A549 (cell line): ENCODE results near the gene DDIT4. TPM values are rescaled to one million over a fixed set of nuclear protein-coding genes. Genes with fewer than 3 reads are reported as not detected.

Source experiments
- ATAC-seq, 2 experiments: fragments of 200-7000 bp in 1 of 2; fragments of >200 bp in 1 of 2; cut with Nextera tagmentation in 1 of 2; cut with Tn5 transposase in 1 of 2; 3 replicates each; pipeline versions ENCODE4 v1.8.0 to v1.9.1; 2018 to 2020; ENCODE audit warnings: mild to moderate bottlenecking in 1 of 2, moderate library complexity in 1 of 2
- CTCF ChIA-PET: fragments of 300-600 bp; sonication (Branson Sonifier 250); formaldehyde crosslinking; extraction: SDS; loops from one replicate; lab custom pipeline; 2021; ENCODE audit warnings: antibody characterized with exemption, inconsistent platforms; lab: Yijun Ruan, JAX
- POLR2A ChIA-PET: fragments of 350-600 bp; formaldehyde crosslinking; extraction: SDS; loops from one replicate; lab custom pipeline; 2021; ENCODE audit warnings: antibody characterized with exemption, inconsistent platforms; lab: Yijun Ruan, JAX
- DNase-seq, 2 experiments: peaks; one replicate each; pipeline versions ENCODE4 v3.0.0 to v3.0.0-alpha.2; 2011 to 2016; ENCODE audit warnings: low read depth in 1 of 2, low spot score in 1 of 2
- FAIRE-seq: peaks from 2 replicates; lab custom pipeline; 2011; peaks lifted over from hg19 to GRCh38; lab: Jason Lieb, UNC
- H3K27ac ChIP-seq, 2 experiments: fragments of >200 bp; sonication (Bioruptor Twin); formaldehyde crosslinking; 3 replicates each; pipeline ENCODE4 v1.5.1; 2016 to 2017
- H3K4me1 ChIP-seq: fragments of >200 bp; sonication (Bioruptor Twin); formaldehyde crosslinking; 3 replicates; pipeline ENCODE4 v1.6.1; 2016
- H3K4me2 ChIP-seq: fragments of >200 bp; sonication (Bioruptor Twin); formaldehyde crosslinking; 3 replicates; pipeline ENCODE4 v1.6.1; 2016
- H3K4me3 ChIP-seq: fragments of >200 bp; sonication (Bioruptor Twin); formaldehyde crosslinking; 3 replicates; pipeline ENCODE4 v1.5.1; 2016
- H3K9me3 ChIP-seq: fragments of >200 bp; sonication (Bioruptor Twin); formaldehyde crosslinking; 3 replicates; pipeline ENCODE4 v1.6.1; 2016
- BHLHE40 ChIP-seq: IDR thresholded peaks from 2 replicates; pipeline ENCODE4 v1.6.1; 2012; ENCODE audit warnings: low read depth, low read length, inconsistent platforms
- CBX2 ChIP-seq: fragments of 200-600 bp; sonication (generic); IDR thresholded peaks from 2 replicates; pipeline ENCODE4 v1.6.1; 2016; ENCODE audit warnings: low read depth, mild to moderate bottlenecking, borderline replicate concordance
- CHD4 ChIP-seq: fragments of 200-600 bp; sonication (generic); IDR thresholded peaks from 2 replicates; pipeline ENCODE4 v1.6.1; 2016; ENCODE audit warnings: antibody characterized with exemption, mild to moderate bottlenecking, borderline replicate concordance
- EHF ChIP-seq: fragments of 250-450 bp; sonication (Bioruptor Pico); IDR thresholded peaks from 2 replicates; pipeline ENCODE4 v1.5.0; 2020; ENCODE audit warnings: mild to moderate bottlenecking
- EHMT2 ChIP-seq: fragments of 200-600 bp; sonication (generic); IDR thresholded peaks from 2 replicates; pipeline ENCODE4 v1.6.1; 2016; ENCODE audit warnings: antibody characterized with exemption, low read depth, mild to moderate bottlenecking, moderate library complexity
- ELK1 ChIP-seq: fragments of 150-350 bp; IDR thresholded peaks from 2 replicates; pipeline ENCODE4 v1.6.1; 2014; ENCODE audit warnings: low read depth, mild to moderate bottlenecking, low read length
- ESRRA ChIP-seq: fragments of 150-350 bp; IDR thresholded peaks from 2 replicates; pipeline ENCODE4 v1.6.1; 2014; ENCODE audit warnings: mild to moderate bottlenecking, low read length, borderline replicate concordance
- FOSB ChIP-seq: fragments of 250-450 bp; sonication (Bioruptor Pico); IDR thresholded peaks from 2 replicates; pipeline ENCODE4 v1.5.0; 2020; ENCODE audit warnings: mild to moderate bottlenecking, moderate library complexity
- GATA3 ChIP-seq: IDR thresholded peaks from 2 replicates; pipeline ENCODE4 v1.6.1; 2012; ENCODE audit warnings: borderline replicate concordance
- HOXA7 ChIP-seq: fragments of 250-450 bp; sonication (Bioruptor Pico); IDR thresholded peaks from 2 replicates; pipeline ENCODE4 v1.5.0; 2020; ENCODE audit warnings: mild to moderate bottlenecking, moderate library complexity
- HOXB13 ChIP-seq: fragments of 250-450 bp; sonication (Bioruptor Pico); IDR thresholded peaks from 2 replicates; pipeline ENCODE4 v1.5.0; 2020; ENCODE audit warnings: low read depth, mild to moderate bottlenecking, moderate library complexity
- HOXB5 ChIP-seq: fragments of 250-450 bp; sonication (Bioruptor Pico); IDR thresholded peaks from 2 replicates; pipeline ENCODE4 v1.5.0; 2020; ENCODE audit warnings: mild to moderate bottlenecking, moderate library complexity
- JUN ChIP-seq, 2 experiments: fragments of >200 bp; sonication (Bioruptor Twin); formaldehyde crosslinking; IDR thresholded peaks; 2 replicates in 1 of 2; 3 replicates in 1 of 2; pipeline ENCODE4 v1.6.1; 2016 to 2017
- KDM5A ChIP-seq: fragments of 200-600 bp; sonication (generic); IDR thresholded peaks from 2 replicates; pipeline ENCODE4 v1.6.1; 2016; ENCODE audit warnings: antibody characterized with exemption, mild to moderate bottlenecking
- MAFK ChIP-seq: fragments of 450-650 bp; IDR thresholded peaks from 2 replicates; pipeline ENCODE4 v1.6.1; 2014; ENCODE audit not compliant: partially characterized antibody
- MYC ChIP-seq: IDR thresholded peaks from 2 replicates; pipeline ENCODE4 v1.6.1; 2012; ENCODE audit warnings: mild to moderate bottlenecking, inconsistent platforms, low read length, improper control_type of control experiment, borderline replicate concordance
- NR3C1 ChIP-seq: fragments of >200 bp; sonication (Bioruptor Twin); formaldehyde crosslinking; IDR thresholded peaks from 3 replicates; pipeline ENCODE4 v1.6.1; 2017
- POLR2A ChIP-seq: IDR thresholded peaks from 2 replicates; pipeline ENCODE4 v1.6.1; 2012; ENCODE audit warnings: mild to moderate bottlenecking, low read length
- POLR2AphosphoS2 ChIP-seq: conservative IDR thresholded peaks from 2 replicates; pipeline ENCODE4 v1.6.1; 2012; ENCODE audit warnings: low read length, improper control_type of control experiment, inconsistent platforms
- RAD21 ChIP-seq, 2 experiments: fragments of >200 bp in 1 of 2; sonication (Bioruptor Twin) in 1 of 2; formaldehyde crosslinking in 1 of 2; IDR thresholded peaks in 1 of 2; conservative IDR thresholded peaks in 1 of 2; 2 replicates in 1 of 2; 3 replicates in 1 of 2; pipeline ENCODE4 v1.6.1; 2012 to 2018; ENCODE audit warnings: inconsistent platforms in 1 of 2
- RARB ChIP-seq: fragments of 250-450 bp; sonication (Bioruptor Pico); IDR thresholded peaks from 2 replicates; pipeline ENCODE4 v1.8.0; 2021; ENCODE audit warnings: mild to moderate bottlenecking, moderate library complexity
- RCOR1 ChIP-seq: fragments of 150-350 bp; IDR thresholded peaks from 2 replicates; pipeline ENCODE4 v1.6.1; 2014; ENCODE audit warnings: antibody characterized with exemption, low read length, low read depth
- RFX5 ChIP-seq: fragments of 450-650 bp; IDR thresholded peaks from 2 replicates; pipeline ENCODE4 v1.7.1; 2014; ENCODE audit warnings: antibody characterized with exemption, mild to moderate bottlenecking, moderate library complexity
- SMC3 ChIP-seq: fragments of >200 bp; sonication (Bioruptor Twin); formaldehyde crosslinking; IDR thresholded peaks from 3 replicates; pipeline ENCODE4 v1.6.1; 2018; ENCODE audit warnings: inconsistent platforms
- SREBF2 ChIP-seq: fragments of 450-650 bp; IDR thresholded peaks from 2 replicates; pipeline ENCODE4 v1.6.1; 2014; ENCODE audit warnings: mild to moderate bottlenecking, moderate library complexity
- TP53 ChIP-seq: fragments of 250-450 bp; sonication (Bioruptor Pico); IDR thresholded peaks from 2 replicates; pipeline ENCODE4 v1.5.0; 2021; ENCODE audit warnings: mild to moderate bottlenecking, moderate library complexity
- ZFP36 ChIP-seq: fragments of 450-650 bp; IDR thresholded peaks from 2 replicates; pipeline ENCODE4 v1.6.1; 2014; ENCODE audit warnings: borderline replicate concordance; ENCODE audit not compliant: partially characterized antibody
- ZSCAN20 ChIP-seq: fragments of 250-450 bp; sonication (Bioruptor Pico); IDR thresholded peaks from 2 replicates; pipeline ENCODE4 v1.8.0; 2022; ENCODE audit warnings: mild to moderate bottlenecking, moderate library complexity
- WGBS: methylation state at CpG from one replicate; pipeline ENCODE4 v1.1.6; 2017; ENCODE audit errors: missing lambda C conversion rate; 5-methylcytosine and 5-hydroxymethylcytosine counted together
- polyA plus RNA-seq, 4 experiments: library from polyadenylated mRNA; depleted of rRNA in 3 of 4; stranded (reverse); fragments of >200 nt; fragmentation: RNase III in 1 of 4; extraction: RNeasy Plus Mini Kit Qiagen cat#74134 plus additional on column Dnase treatment in 1 of 4; gene quantifications; 2 replicates in 3 of 4; 3 replicates in 1 of 4; pipeline ENCODE4 v1.2.3, GENCODE V29; 2011 to 2017
- TF ChIP-seq, protein P1 (sequence below): fragments of >200 bp; sonication (Bioruptor Twin); formaldehyde crosslinking; IDR thresholded peaks from 3 replicates; pipeline ENCODE4 v1.6.1; 2016
- TF ChIP-seq, protein P2 (sequence below): fragments of >200 bp; sonication (Bioruptor Twin); formaldehyde crosslinking; IDR thresholded peaks from 2 replicates; pipeline ENCODE4 v1.6.1; 2016
- TF ChIP-seq, protein P3 (sequence below): fragments of >200 bp; sonication (Bioruptor Twin); formaldehyde crosslinking; IDR thresholded peaks from 3 replicates; pipeline ENCODE4 v1.5.1; 2016
- TF ChIP-seq, protein P4 (sequence below): IDR thresholded peaks from 2 replicates; pipeline ENCODE4 v1.6.1; 2012; ENCODE audit warnings: low read depth, borderline replicate concordance
- TF ChIP-seq, protein P5 (sequence below): IDR thresholded peaks from 2 replicates; pipeline ENCODE4 v1.6.1; 2012

DDIT4 gene
- polyA plus RNA-seq, 2 of the 4 experiments (the other 2 are of a cell fraction) = 239 to 392 TPM

DNA sequence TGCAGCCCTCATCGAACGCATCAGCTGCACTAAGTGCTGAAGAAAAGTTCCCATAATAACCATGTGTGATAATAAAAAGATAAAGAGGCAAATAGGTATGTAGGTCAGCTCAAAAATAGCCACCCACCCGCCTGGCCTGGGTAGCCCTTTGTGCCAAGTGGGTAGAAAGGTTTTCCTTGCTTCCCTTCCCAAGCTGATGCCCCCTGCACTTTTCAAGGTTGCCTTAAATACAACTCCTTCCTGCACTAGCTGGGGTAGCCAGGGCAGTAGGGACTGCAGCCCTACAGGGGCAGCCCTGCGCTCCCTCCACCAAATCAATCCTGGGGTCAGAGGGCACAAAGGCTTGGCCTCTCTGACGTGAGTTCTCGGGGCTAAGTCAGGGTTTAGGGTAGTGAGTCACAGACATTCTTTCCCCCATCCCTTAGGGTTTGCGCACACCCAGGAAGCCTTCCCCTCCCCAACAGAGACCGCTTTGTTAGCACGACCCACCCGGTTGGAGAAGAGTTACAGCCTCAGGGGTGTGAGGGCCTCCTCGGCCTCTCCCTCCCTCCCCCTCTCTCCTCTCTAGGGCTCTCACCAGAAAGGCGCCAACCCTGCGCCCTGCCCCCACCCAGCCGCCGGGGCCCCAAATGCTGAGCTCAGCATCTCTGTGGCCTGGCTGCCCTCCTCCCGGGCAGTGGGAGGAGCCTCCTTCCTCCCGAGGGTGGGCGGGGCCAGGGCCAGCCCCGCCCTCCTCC lies 13.3 kb upstream of the DDIT4 start:
- DNase-seq (peak; percentile 91 to 99), FAIRE-seq (peak; percentile 81), ATAC-seq (peak; percentile 90 to 91)
- WGBS = 0% methylated on average over 12 of the region's 19 CpGs
- Histone ChIP-seq H3K9me3 (no peaks in the 10 kb centered on the region), H3K27ac (peak overlapping the region; percentile 99 to 100), H3K4me1 (peaks cover 83% of the 10 kb centered on the region), H3K4me3 (peak overlapping the region; percentile 41; the same call in 2 of the 3 replicates), H3K4me2 (peak overlapping the region; percentile 95)
- CTCF ChIA-PET = interaction anchor here (0.6 to 2.8 kb wide), 15 partner anchors 10 to 864 kb away, joined by 3 to 29 read pairs (median 5); partner anchors contain the start of gene DDIT4
- POLR2A ChIA-PET = interaction anchor here (0.5 to 4.8 kb wide), 13 partner anchors 12 to 851 kb away, joined by 3 to 155 read pairs (median 5); partner anchors contain the start of genes ANAPC16, ASCC1 and DDIT4
- TF ChIP-seq, protein P1, sequence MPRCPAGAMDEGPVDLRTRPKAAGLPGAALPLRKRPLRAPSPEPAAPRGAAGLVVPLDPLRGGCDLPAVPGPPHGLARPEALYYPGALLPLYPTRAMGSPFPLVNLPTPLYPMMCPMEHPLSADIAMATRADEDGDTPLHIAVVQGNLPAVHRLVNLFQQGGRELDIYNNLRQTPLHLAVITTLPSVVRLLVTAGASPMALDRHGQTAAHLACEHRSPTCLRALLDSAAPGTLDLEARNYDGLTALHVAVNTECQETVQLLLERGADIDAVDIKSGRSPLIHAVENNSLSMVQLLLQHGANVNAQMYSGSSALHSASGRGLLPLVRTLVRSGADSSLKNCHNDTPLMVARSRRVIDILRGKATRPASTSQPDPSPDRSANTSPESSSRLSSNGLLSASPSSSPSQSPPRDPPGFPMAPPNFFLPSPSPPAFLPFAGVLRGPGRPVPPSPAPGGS = peak; percentile 58
- TF ChIP-seq HOXA7 (CRISPR knock-in tag) (peak; percentile 70; the same call in 1 of the 2 replicates), SMC3 (peak; percentile 54), NR3C1 (no peak), FOSB (CRISPR knock-in tag) (peak; percentile 61; the same call in 1 of the 2 replicates), CBX2 (no peak), POLR2AphosphoS2 (no peak), GATA3 (peak; percentile 98), HOXB5 (no peak), JUN (IDR thresholded peaks at IDR 0.05) (peak; percentile 92 to 98; a peak in 4 of 5 replicates), ESRRA (no peak), ELK1 (no peak), RCOR1 (no peak), RARB (CRISPR knock-in tag) (peak; percentile 74), SREBF2 (no peak), HOXB13 (CRISPR knock-in tag) (peak; percentile 87), EHMT2 (no peak), RFX5 (no peak; the same call in none of the 2 replicates), CHD4 (no peak), POLR2A (peak; percentile 30; the same call in 1 of the 2 replicates), EHF (CRISPR knock-in tag) (no peak), MAFK (peak; percentile 100), TP53 (CRISPR knock-in tag) (no peak), ZFP36 (no peak), BHLHE40 (no peak), KDM5A (no peak), RAD21 (conservative IDR thresholded peaks at IDR 0.05 in 1 of 2, IDR thresholded peaks at IDR 0.05 in 1 of 2) (peak; percentile 42 to 61), ZSCAN20 (CRISPR knock-in tag) (no peak), MYC (no peak)
- TF ChIP-seq, protein P2, sequence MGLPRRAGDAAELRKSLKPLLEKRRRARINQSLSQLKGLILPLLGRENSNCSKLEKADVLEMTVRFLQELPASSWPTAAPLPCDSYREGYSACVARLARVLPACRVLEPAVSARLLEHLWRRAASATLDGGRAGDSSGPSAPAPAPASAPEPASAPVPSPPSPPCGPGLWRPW = no peak
- TF ChIP-seq, protein P3, sequence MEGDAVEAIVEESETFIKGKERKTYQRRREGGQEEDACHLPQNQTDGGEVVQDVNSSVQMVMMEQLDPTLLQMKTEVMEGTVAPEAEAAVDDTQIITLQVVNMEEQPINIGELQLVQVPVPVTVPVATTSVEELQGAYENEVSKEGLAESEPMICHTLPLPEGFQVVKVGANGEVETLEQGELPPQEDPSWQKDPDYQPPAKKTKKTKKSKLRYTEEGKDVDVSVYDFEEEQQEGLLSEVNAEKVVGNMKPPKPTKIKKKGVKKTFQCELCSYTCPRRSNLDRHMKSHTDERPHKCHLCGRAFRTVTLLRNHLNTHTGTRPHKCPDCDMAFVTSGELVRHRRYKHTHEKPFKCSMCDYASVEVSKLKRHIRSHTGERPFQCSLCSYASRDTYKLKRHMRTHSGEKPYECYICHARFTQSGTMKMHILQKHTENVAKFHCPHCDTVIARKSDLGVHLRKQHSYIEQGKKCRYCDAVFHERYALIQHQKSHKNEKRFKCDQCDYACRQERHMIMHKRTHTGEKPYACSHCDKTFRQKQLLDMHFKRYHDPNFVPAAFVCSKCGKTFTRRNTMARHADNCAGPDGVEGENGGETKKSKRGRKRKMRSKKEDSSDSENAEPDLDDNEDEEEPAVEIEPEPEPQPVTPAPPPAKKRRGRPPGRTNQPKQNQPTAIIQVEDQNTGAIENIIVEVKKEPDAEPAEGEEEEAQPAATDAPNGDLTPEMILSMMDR = no peak
- TF ChIP-seq, protein P4, sequence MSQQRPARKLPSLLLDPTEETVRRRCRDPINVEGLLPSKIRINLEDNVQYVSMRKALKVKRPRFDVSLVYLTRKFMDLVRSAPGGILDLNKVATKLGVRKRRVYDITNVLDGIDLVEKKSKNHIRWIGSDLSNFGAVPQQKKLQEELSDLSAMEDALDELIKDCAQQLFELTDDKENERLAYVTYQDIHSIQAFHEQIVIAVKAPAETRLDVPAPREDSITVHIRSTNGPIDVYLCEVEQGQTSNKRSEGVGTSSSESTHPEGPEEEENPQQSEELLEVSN = no peak
- TF ChIP-seq, protein P5, sequence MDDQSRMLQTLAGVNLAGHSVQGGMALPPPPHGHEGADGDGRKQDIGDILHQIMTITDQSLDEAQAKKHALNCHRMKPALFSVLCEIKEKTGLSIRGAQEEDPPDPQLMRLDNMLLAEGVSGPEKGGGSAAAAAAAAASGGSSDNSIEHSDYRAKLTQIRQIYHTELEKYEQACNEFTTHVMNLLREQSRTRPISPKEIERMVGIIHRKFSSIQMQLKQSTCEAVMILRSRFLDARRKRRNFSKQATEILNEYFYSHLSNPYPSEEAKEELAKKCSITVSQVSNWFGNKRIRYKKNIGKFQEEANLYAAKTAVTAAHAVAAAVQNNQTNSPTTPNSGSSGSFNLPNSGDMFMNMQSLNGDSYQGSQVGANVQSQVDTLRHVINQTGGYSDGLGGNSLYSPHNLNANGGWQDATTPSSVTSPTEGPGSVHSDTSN = peak; percentile 90
